Stimulated activated CD4-positive, alpha-beta T cell treated with anti-CD3 and anti-CD28 coated beads, TNF-alpha, amount 100 ng/mL, for 48 hours (primary cell): ENCODE measurements around the gene ERGIC1.
"Not testable (repeated sequence)": the region's sequence is repeated elsewhere in the genome, so short reads cannot be mapped to it uniquely, and the experiment has no call there.

Source experiments
- DNase-seq, 3 donors: peaks; one replicate each; pipeline ENCODE4 v3.0.0-alpha.2; 2020; ENCODE audit warnings: low read depth in 3 of 3

Gene ERGIC1

DNA sequence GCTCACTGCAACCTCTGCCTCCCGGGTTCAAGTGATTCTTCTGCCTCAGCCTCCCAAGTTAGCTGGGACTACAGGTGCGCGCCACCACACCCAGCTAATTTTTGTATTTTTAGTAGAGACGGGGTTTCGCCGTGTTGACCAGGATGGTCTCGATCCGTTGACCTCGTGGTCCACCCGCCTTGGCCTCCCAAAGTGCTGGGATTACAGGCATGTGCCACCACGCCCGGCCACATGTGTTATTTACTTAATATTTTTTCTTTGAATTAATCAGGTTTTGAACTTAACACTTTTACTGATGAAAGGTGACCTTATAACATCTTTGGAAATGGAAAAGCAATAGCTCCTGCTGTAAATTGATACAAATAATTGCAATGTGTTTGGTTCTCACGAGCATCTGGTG is 13.5 kb downstream of the ERGIC1 start:
- DNase-seq = not testable (repeated sequence)

DNA sequence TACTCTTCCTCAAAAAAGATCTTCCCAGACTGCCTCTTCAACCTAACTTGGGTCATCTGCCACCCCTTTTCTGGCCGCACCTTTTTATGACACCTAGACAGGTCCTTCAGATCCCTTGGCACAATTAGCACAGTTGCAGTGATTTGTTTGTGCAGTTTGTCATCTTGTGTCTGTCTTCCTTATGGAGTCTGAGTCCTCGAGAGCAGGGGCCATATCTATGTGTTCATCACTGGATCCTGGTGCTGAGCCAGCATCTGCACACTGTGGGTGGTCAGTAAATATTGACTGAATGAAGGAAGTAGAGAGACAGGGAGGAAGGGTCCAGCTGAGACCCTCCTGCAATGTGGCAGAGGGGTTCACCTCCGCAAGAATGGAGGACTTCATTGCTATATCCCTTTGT is 14.4 kb downstream of the ERGIC1 start:
- DNase-seq = no peak

DNA sequence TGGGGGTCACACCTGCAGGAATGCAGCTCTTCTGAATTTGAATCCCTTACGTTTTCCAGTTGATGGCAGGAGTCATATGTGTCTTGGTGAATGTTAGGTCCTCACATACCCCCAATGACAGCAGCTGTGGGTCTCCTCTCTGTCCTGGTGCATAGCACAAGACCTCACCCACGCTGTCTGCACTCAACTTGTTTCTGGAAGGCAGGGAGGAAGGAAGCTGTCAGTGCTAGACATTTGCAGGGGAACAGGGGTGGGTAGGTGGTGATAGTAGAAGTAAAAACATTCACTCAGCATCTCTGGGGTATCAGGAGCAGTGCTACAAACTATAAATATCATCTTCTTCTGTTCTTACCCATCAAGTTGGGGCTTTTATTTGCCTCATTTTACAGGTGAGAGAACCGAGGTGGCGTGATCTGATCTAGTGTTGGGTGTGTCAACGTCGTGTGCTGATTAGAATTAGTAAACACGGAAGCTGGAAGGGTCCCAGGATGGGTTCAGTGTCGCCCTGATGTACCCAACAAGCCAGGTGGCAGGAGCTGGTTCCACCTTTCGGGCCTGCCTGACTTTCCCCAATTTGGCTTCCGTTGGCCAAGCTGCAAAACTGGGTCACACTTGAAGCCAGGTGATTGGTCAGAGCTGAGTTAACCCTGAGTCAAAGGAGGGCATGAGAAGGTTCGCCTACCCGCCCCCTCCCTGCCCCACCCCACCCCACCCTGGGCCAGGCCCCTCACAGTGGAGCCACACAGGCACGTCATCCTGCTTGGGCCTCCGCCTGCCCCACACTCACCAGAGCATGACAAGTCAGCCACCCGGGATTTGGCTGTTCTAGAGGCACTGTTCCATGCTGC is 15.8 kb downstream of the ERGIC1 start:
- DNase-seq = no peak

DNA sequence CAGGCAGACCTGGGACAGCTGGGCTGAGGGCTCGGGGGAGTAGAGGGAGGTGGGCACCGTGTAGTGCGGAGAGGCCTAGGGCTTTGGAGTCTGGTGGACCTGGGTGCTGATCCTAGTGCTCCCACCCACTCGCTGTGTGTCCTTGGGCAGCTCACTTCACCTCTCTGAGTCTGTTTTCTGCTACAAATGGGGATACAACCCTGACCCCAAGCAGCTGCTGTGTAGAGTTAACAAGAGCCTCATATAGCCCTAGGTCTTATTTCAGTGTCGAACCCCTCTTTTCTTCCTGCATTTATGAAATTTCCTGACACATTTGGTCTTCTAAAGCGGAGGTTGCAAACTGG is 16.4 kb downstream of the ERGIC1 start:
- DNase-seq = no peak

DNA sequence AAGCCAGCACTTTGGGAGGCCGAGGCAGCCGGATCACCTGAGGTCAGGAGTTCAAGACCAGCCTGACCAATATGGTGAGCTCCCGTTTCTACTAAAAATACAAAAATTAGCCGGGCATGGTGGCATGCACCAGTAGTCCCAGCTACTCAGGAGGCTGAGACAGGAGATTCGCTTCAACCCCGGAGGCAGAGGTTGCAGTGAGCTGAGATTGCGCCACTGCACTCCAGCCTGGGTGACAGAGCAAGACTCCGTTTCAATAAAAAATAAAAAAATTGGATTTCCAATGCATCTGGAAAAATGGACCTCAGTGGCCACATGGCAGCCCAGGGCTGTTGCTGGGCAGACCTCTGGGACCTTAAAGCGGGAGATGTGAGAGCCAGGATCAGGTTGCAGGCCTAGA is 17.2 kb downstream of the ERGIC1 start:
- DNase-seq = not testable (repeated sequence)

DNA sequence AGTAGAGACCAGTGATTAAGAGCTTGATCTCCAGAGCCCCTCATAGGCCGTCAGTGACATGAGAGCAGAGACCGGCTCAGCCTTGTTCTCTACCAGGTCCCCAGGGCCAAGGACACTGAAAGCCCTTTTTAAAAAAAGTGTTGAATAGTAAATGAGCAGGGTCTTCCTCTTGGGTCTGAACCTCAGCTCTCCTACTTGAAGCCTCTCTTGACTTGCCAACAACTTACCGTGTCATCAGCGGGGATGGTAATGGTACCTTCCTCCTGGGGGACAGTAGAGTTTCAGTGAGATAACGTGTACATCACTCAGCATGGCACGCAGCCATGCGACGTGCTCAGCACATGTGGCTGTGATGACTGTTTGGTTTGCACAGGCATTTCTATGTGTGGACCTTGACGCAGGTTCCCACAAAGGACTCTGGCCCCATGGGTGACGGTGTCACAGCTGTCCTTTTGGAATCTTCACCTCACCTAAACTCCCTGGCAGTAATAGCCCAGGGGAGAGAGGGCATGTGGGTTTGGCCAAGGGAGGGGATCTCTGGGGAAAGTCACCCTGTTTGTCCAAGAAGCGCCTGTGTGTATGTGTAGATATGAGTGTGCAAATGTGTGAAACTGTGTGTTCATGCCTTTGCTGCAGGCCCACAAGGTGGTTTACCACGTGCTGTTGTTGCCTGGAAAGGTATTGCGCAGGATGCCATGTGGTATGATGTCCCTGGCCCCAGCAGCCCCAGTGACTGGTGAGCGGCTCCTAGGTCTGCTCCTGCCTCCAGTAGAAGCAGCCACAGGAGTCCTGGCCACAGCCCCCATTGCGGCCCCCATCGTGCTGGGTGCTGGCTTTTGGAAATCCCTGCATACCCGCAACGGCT is 18.7 kb downstream of the ERGIC1 start:
- DNase-seq = no peak

DNA sequence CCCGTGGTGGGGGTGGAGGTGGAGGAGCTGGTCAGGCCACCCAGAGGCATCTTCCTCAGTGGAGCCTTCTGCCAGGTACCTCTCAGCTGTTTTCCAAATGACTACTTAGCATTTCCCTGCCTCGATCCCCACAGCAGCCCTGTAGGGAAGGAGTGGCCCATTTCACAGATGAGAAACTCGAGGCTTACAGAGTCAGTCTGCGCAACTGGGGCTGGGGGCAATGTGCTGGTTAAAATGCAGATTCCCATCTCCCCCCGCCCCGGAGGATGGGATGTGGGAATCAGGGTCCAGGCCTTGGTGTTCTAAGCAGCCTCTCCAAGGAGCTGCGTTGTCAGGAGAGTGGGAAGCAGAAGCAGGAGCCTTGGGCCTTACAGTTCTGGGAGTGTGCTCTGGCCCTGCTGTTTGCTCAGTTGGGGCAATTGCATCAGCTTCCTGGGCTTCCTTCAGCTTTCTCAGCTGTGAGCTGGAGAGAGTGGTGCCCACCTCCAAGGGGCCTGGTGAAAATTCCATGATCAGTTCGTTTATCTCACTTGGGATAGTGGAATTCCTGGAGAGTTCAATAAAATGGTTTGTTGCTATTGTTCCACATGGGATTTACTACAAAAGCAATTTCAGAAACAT is 19.4 kb downstream of the ERGIC1 start:
- DNase-seq = no peak

DNA sequence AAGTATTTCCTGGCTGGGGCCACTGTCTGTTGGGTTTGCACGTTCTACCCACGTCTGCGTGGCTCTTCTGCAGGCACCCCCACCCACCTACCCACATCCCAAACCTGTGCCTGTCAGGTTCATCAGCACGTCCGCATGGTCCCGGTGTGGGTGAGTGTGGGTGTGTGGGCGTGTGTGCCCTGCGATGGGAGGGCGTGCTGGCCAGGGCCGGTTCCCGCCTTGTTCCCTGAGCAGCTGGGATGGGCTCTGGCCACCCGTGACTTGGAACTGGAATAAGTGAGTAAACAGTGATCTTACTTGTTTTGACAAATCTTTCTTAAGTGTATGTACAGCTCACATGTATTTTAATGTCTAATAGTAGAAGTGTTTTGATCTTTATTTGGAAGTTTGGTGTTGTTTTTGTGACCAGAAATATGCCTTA is 20.4 kb downstream of the ERGIC1 start:
- DNase-seq = no peak

DNA sequence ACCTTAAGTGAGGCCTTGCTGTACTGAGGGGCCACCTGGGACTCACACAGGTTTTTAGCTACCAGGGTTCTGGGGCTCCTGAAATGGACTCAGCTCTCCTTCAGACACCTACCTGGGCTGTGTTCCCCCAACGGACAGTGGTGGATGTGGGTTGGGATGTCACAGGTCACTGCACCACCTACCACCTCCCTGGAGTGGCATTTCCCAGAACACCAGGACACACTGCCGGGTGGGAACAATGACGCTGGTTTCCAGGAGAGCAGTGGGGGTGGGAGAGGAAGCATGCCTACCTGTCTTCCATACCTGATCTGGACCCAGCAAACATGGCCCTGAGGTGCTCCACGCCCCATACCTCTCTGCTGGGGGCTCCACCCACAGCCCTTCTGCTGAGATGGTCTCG is 20.9 kb downstream of the ERGIC1 start:
- DNase-seq = no peak

DNA sequence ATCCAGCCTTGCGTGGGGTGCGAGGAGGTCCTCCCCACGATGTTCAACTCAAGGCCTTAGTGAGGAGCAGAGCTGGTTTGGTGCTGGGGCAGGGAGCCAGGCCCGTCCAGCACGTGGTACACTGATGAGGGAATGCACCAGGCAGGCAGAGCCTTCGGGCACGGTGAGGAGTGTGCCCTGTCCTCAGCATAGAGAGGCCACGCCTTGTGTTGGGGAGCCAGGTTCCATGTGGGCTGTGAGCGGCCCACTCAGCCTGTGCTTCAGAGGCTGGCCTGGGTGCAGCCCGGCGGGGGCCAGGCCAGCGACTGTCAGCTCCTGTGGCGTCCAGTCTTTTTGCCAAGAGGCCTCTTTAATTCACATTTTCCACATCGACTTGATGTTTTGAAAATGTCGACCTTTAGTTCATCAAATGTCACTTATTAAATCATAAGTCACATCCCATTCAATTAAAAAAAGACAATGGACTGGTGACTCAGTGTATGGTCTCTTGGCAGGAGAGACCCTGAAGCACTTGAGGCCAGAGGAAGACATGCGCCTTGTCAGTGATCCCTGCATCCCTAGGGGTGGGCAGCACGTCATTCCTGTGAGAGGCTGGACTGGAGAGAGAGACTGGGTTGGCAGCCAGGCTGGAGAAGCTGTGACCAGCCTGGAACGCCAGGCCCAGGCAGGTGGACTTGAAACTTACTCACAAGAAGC is 21.7 kb downstream of the ERGIC1 start:
- no peak for DNase-seq

DNA sequence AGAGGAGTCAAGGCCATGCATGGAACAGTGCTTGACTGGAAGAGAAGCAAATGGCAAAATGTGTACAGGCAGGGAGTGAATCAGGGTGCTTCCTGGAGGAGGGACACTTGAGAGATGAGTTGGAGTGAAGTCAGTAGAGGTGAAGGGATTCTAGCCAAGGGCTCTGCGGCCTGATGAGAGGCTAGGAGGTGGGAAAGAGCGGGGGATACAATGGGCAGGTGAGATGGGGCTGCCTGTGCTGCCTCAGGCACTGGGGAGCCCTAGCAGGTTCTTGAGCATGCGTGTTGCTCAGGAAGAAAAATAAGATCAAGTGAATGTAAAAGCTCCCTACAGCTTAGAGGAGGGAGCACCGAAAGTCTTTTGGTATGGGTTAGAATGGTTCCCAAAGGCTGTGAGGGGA is 22.3 kb downstream of the ERGIC1 start:
- DNase-seq = no peak

DNA sequence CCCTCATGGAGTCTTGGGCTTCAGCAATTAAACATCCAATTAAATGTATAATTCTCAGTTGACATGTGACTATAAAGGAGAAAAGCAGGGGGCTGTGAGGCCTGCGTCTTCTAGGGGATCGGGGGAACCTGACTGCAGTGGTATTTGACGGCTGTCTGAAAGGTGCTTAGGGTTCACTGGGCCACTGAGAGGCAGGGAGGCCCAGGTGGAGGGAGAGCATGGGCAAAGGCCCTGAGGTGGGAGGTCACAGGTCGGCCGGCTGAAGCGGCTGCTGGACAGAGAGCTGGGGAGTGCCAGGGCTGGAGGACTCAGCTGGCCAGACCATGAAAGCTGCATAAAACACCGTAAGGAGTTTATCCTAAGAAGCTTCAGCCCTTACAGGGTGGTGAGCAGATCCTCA is 23.9 kb downstream of the ERGIC1 start:
- DNase-seq = no peak

DNA sequence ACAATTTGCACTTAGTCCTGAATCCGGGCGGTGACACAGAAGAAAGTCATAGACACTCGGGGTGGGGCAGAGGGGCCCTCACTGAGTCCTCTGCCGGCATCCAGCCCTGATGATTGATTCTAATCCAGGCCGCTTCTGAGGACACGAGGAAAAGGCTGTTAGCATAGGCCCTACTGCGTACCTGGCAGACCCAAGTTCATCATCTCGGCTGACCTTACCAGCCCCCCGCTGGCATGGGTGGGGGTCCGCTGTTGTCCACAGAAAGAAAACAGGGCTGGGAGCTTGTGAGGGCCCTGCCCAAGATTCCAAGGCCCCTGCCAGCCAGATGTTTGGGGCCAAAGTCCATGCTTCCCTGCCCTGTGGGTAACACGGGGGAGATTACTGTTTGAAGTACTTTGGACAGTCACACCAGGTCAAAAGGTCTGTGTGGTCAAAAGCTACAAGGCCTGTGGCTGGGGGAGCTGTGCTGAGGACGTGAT is 24.5 kb downstream of the ERGIC1 start:
- DNase-seq = no peak

DNA sequence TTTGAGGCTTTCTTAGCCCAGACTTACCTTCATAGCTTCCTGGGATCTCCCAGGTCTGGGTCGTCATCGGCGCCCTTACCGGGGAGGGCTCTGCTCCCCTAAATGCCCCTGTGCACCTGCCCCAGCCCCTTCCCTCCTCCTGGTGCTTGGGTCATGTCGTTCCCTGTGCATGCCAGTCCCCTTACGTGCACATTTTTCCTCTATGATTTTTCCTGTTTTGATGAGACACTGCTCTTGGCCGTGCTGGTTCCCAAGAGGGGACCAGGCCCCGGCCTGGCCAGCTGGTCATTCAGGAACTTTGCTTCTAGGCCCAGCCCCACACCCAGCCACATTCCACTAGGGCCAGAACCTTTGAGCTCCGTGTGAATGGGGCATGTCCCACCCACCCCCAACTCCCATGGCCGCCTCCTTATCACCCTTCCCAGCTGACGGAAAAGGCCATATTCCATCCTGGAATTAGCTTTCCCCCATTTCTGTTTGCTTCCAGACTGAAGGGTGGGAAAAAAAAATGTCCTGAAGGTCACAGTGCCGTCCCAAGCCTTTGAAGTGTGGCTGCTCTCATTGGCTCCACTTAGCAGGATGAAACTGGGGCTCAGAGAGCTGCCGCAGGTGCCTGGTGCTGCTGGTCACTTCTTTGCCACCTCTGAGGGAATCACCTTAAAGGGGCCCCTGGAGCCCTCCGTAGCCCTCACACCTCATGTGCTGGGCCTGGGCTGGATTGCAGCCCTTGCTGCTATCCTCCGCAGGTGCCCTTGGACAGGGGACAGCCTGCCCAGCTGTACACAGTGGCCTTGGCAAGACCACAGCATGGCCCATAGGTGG is 25.1 kb downstream of the ERGIC1 start:
- no peak for DNase-seq

DNA sequence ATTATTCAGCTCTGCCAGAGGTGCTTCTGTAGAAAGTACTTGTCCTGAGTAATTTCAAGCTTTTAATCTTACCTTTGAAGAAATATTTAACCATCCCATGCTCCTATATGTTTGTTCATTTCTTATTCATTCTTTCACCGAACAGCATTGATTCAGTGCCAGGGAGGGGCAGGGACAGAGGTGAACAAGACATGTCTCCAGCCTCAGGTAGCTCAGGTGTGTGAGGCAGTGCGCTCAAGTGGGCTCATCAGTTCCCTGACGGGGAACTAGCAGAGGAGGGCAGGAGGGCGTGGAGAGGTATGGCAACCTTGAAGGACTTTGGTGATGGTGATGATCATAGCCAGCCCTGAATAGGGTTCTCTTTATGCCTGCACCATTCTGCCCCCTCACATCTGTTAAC is 25.9 kb downstream of the ERGIC1 start:
- DNase-seq = no peak

DNA sequence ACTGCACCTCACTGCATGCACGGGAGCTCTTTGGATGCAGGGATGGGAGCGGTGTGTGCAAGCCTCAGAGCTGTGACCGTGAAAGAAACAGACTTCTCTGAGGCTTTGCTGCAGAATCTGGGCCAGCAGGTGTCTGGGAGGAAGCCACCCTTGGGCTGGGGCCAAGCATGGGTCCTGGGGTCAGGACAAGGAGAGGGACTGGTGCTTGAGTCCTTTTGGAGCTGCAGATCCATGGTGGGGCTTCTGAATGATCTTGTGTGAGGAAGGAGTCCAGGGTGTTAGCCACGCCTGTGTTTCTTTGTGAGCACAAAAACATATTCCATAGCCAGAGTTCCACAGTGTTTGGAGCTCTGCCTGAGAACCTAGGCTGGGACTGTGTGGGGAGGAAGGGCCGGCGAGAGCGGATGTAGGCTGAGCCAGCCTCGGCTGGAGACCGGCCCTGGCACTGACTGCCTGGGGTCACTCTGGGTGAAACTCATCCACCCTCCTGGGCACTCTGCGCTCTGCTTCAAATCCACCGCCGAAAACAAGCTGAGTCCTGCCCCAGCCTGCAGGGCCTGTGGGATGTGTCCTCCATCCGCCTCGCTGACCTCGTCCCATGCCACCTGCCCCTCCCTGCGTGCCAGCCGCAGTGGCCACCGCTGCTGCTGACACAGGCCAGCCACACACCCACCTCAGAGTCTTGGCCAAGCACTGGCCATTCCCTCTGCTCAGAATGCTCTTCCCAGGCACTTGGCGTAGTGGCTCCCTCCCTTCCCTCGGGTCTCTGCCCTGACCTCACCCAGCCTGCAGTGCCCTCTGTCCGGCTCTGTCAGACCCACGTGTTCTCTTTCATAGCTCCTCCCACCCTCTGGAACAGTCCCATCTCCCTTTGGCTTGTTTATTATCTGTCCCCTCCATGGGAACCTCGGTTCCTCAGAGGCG is 26.7 kb downstream of the ERGIC1 start:
- no peak for DNase-seq

DNA sequence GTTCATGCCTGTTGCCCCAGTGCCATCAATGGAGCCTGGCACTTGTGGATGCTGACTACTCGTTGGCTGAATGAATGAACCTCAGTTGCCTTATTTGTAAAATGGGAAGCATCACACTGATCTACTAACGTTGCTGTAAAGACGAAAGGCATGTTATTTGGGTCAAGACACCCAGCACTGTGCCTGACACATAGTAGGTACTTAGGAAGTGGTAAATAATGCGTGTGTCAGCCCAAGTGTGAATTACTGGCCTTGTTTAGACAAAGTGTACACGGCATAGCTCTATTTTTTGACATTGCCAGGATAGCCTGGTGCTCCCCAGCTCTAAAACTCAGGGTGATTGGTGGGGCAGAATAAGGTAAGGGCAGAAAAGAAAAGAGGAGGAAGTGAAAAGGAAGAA is 27.4 kb downstream of the ERGIC1 start:
- DNase-seq = no peak

DNA sequence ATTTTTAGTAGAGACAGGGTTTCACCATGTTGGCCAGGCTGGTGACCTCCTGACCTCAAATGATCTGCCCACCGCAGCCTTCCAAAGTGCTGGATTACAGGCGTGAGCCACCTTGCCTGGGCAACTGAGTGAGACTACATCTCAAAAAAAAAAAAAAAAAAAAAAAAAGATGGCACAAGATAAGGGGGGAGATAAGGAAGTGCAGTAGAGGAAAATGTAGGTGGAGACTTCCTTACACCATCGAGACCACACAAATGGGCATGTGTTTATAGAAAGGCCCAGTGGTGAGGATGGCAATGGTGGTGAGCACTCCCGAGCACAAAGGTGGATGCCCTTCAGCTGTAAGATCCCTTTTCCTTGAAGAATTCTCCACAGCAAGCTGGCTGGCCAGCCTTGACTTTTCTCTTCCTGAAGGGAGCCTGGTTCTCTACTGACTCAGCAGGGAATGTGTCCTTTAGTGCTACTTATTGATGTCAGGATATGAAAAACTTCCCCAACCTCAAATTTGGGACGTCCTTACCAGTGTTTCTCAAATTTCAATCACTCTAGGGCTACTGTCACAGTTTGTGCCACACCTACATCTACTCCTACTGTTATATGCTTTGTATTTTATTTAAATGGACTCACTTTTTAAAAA is 28.2 kb downstream of the ERGIC1 start:
- DNase-seq = no peak

DNA sequence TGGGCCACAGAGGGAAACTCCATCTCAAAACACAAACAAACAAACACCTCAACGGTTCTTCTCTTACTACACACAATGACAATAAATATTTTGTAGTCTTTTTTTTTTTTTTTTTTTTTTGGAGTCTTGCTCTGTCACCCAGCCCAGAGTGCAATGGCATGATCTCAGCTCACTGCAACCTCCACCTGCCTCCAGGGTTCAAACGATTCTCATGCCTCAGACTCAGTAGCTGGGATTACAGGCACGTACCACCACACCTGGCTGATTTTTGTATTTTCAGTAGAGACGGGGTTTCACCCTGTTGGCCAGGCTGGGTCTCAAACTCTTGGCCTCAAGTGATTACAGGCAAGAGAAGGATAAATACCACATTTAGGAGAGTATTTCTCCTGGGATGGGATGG is 30.1 kb downstream of the ERGIC1 start:
- not testable (repeated sequence) for DNase-seq
